Stimulated activated CD8-positive, alpha-beta memory T cell treated with anti-CD3 and anti-CD28 coated beads, Interleukin-2, amount 100 ng/mL, for 48 hours (primary cell): ENCODE data around the gene PHACTR2.
A peak's percentile ranks its signal among the peaks of the same experiment; 100 is the strongest.
"Not testable (repeated sequence)": the region's sequence is repeated elsewhere in the genome, so short reads cannot be mapped to it uniquely, and the experiment has no call there.

Experiments
- DNase-seq, 2 donors: peaks; one replicate each; pipeline ENCODE4 v3.0.0-alpha.2; 2020; ENCODE audit warnings: low read depth in 2 of 2

Gene PHACTR2

GRCh38 chr6:143766185-143766553 is 88.4 kb downstream of the PHACTR2 start:
- DNase-seq, result no peak

- no peak for DNase-seq
Observed at GRCh38 chr6:143767433-143767832, 89.7 kb downstream of the PHACTR2 start.

GRCh38 chr6:143772116-143773086 is 94.6 kb downstream of the PHACTR2 start:
- no peak for DNase-seq

DNA sequence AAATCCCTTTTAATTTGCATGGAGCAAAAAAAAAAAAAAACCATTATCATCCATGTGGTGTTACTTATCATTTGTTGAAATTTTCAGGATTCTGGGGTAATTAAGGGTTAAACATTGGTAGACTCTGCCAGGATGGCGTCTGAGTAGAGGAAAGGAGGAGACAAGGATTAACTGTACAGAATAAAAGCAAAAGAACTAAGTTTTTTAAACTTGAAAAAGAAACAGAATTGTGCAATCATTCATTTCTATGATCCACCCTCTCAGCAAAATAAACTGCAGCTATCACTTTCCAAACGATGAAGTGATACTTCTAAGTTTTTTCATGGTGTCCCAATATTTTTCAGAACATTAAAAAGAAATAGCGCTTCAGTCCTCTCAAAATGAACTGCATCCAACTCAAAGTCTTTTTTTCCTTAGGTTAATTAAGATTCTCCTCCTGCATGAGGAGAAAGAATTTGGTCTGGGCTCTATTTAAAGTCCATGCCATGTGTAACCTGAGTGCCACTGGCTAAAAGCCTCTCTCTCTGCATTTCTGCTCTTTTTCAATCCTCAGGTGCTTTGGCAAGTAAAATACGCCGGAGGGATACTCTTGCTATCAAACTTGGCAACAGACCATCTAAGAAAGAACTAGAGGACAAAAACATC is 95.9 kb downstream of the PHACTR2 start:
- no peak for DNase-seq

GRCh38 chr6:143774347-143774746 is 96.6 kb downstream of the PHACTR2 start:
- no peak for DNase-seq

- DNase-seq, result no peak
Observed at GRCh38 chr6:143775336-143775735, 97.6 kb downstream of the PHACTR2 start.

DNA sequence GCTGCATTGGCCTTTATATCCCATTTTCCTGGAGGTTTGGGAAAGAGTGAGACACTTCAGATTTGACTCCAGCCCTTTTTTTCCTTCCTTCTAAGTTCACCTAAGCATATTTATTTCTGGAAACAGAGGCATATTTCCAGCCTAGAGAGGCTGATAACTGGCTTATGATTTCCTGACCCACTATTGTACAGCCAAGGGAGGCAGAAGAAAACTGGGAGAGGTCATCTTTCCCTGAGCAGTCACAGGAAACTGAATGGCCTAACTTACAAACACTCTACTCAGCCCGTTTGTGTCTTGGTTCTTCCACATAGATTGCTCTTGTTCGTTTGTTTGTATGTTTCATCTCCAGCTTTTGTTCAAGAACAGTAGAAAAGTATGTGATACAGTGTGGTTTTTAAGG is 101.2 kb downstream of the PHACTR2 start:
- DNase-seq, result no peak

DNA sequence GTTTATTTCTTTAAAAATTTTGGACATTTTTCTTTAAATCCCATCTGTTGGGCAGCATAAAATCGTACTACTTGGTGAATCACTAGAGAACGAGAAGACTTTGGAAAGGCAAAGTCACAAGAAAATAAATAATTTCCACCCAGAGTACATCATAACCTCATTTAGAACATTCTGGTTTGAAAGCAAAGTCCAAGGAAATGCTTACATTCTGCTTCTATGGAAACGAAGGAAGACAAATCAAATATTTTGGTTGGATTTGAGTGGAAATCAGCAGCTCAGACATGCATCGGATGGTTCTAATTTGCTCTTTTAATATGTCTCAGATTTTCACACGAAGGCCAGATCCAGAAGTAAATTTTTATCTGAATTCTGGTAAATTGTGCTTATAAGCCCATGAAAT is 104.7 kb downstream of the PHACTR2 start:
- no peak for DNase-seq

DNA sequence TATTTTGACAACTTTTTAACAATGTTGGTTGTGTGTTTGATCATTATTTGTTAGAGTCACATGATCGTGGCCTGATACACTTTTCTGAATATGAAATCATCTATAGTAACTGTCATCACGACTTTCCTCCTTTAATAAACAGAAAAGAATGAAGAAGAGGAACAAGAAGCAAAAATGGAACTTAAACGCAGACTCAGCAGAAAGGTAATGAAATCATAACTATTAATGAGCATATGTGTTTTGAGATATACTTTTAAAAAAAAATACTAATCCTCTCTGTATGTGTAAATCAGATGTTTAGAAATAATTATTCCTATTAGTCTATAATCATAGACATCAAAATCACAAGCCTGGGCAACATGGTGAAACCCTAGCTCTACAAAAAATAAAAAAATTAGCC is 105.3 kb downstream of the PHACTR2 start:
- DNase-seq, result no peak

DNA sequence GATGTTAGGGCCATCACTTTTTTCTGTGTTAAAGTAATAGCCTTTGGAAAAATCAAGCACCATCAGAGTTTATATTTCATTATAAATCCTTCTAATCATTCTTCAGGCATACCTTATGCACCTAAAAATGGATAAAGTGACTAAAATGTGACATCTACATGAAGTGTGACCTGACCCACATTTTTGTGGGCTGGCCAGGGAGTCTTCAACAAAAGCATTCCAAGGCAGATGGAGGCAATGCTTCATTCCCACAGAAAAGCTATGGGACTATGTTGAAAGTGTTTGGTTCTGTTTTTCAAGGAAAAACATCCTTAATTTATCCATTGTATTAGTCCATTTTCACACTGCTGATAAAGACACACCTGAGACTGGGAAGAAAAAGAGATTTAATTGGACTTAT is 106.6 kb downstream of the PHACTR2 start:
- DNase-seq, result no peak

GRCh38 chr6:143786371-143786770 is 108.6 kb downstream of the PHACTR2 start:
- DNase-seq, result not testable (repeated sequence)

- DNase-seq, result no peak
Observed at GRCh38 chr6:143792402-143793279, 114.9 kb downstream of the PHACTR2 start.

- no peak for DNase-seq
Observed at GRCh38 chr6:143793280-143793619, 115.5 kb downstream of the PHACTR2 start.

DNA sequence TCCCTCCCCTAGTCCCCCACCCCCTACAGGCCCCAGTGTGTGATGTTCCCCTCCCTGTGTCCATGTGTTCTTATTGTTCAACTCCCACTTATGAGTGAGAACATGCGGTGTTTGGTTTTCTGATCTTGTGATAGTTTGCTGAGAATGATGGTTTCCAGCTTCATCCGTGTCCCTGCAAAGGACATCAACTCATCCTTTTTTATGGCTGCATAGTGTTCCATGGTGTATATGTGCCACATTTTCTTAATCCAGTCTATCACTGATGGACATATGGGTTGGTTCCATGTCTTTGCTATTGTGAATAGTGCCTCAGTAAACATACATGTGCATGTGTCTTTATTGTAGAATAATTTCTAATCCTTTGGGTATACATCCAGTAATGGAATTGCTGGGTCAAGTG is 118.8 kb downstream of the PHACTR2 start:
- DNase-seq, result not testable (repeated sequence)

- not testable (repeated sequence) for DNase-seq
Observed at GRCh38 chr6:143798487-143798886, 120.7 kb downstream of the PHACTR2 start.

DNA sequence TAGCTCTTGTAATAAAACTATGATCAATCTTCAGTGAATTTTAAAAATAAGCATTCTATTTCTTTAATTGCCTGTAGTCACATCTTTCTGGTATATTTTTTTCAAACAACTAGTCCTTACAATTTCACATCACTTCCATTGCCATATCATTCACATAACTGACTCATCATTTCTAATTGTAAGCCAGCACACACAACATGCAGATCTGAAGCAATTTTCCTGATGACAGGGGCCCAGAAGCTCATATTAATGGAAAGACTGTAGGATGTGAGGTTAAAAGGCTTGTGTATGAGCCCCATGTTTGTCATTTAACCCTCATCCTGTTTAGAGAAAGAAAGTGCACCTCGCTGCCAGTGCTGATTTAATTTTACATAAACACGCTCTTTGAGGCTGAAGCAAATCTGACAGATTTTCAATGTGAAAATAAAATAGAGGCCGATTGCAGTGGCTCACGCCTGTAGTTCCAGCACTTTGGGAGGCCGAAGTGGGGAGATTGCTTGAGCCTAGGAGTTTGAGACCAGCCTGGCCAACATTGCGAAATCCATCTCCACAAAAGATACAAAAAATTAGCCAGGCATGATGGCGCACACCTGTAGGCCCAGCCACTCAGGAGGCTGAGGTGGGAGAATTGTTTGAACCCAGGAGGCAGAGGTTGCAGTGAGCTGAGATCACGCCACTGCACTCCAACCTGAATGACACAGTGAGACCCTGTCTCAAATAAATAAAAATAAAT is 125.2 kb downstream of the PHACTR2 start:
- DNase-seq, result no peak

- DNase-seq, result no peak
Observed at GRCh38 chr6:143803769-143804568, 126.2 kb downstream of the PHACTR2 start.

- no peak for DNase-seq
Observed at GRCh38 chr6:143804835-143805239, 127.1 kb downstream of the PHACTR2 start.

GRCh38 chr6:143806282-143807102 is 128.7 kb downstream of the PHACTR2 start:
- DNase-seq, result peak; percentile 70 to 73
